ENCODE measurements around the gene HOXB1. TPM values are rescaled to one million over a fixed set of nuclear protein-coding genes. Genes with fewer than 3 reads are reported as not detected.

HOXB1 gene
- total and polyA plus RNA-seq, 2 of the 8 experiments (the other 6 are each of a cell fraction or from before 2014, with no cell fraction given), result not detected

DNA sequence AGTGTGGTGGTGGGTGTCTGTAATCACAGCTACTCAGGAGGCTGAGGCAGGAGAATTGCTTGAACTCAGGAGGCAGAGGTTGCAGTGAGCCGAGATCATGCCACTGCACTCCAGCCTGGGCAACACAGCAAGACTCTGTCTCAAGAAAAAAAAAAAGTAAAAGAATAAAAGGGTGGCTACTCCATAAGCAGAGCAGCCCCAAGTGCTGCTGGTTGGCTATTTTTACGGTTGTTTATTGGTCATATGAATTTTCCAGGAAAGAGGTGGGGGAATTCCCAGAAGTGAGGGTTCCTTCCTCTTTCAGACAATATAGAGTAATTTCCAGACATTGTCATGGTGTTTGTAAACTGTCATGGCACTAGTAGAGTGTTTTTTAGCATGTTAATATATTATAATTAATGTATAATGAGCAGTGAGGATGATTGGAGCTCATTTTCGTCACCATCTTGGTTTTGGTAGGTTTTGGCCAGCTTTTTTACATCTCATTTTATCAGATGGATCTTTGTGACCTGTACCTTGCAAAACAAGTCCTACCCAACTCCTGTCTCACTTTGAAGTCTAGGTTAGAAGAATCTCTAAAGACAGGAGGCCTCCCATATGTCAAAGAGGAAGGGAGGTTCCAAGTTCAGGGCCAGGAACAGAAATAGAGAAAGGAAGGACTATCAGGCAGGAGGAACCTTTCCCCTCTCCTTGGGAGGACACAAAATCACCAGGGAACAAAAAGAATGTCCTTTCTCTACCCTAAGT, 39.1 kb downstream of the HOXB1 start:
- H3K4me1 ChIP-seq (replicated peaks in 1 of 4; ENCODE audit: control insufficient read depth in 3 of 4, insufficient read depth in 4 of 4, low read length in 3 of 4), result peaks cover 3 to 7% (median 4%) of the 10 kb centered on the region in 4 experiments; a peak in 5 of 7 replicates
- FAIRE-seq, result no peak

More for the DNA sequence above, 39.1 kb downstream of the HOXB1 start:
- Histone ChIP-seq H2AFZ (ENCODE audit: low read length) (no peak overlapping the region), H4K5ac (ENCODE audit: insufficient read length, low read depth, low read length) (no peak overlapping the region), H3K79me2 (ENCODE audit: control insufficient read depth in 1 of 2, insufficient read depth in 2 of 2, low read length in 2 of 2) (no peaks in the 10 kb centered on the region), H3K18ac (ENCODE audit: extremely low read depth, low read length) (no peak overlapping the region), H4K8ac (ENCODE audit: extremely low read depth, insufficient read depth, low read length) (no peak overlapping the region), H3K9ac (replicated peaks in 1 of 4; ENCODE audit: extremely low read depth in 1 of 4, low read depth in 3 of 4, low read length in 3 of 4) (no peak overlapping the region; a peak in 1 of 7 replicates), H4K20me1 (replicated peaks in 1 of 2; ENCODE audit: control insufficient read depth in 1 of 2, insufficient read depth in 2 of 2, low read length in 2 of 2) (peaks cover 2 to 4% of the 10 kb centered on the region in 2 experiments), H3K14ac (ENCODE audit: insufficient read length) (no peak overlapping the region), H3K56ac (replicated peaks; ENCODE audit: insufficient read length, low read depth, low read length) (no peak overlapping the region), H2BK120ac (replicated peaks; ENCODE audit: low read depth, low read length) (no peak overlapping the region), H4K91ac (replicated peaks; ENCODE audit: insufficient read length, low read length) (no peak overlapping the region), H2BK15ac (ENCODE audit: low read length) (no peak overlapping the region), H3K36me3 (ENCODE audit: control insufficient read depth in 2 of 4, insufficient read depth in 4 of 4, low read length in 3 of 4) (no peaks in the 10 kb centered on the region), H2AK5ac (ENCODE audit: low read depth, low read length) (no peak overlapping the region), H2BK5ac (ENCODE audit: low read depth, low read length) (no peak overlapping the region), H3K4me2 (ENCODE audit: insufficient read depth in 1 of 2, low read depth in 2 of 2, low read length in 2 of 2) (peak overlapping the region in 1 of 2 experiments; percentile 35; a peak in 1 of 4 replicates), H3K23ac (ENCODE audit: insufficient read length) (no peak overlapping the region), H3K79me1 (ENCODE audit: low read depth, low read length) (no peaks in the 10 kb centered on the region), H3K27ac (ENCODE audit: low read depth, low read length) (no peak overlapping the region), H2BK12ac (ENCODE audit: low read depth, low read length) (no peak overlapping the region), H3K9me3 (ENCODE audit: insufficient read depth in 2 of 2, low read depth in 1 of 2, low read length in 1 of 2) (no peaks in the 10 kb centered on the region), H3K4ac (replicated peaks; ENCODE audit: insufficient read length, low read depth, low read length) (no peak overlapping the region), H2BK20ac (ENCODE audit: low read length) (no peak overlapping the region), H3K23me2 (ENCODE audit: low read depth, low read length) (peaks cover 3% of the 10 kb centered on the region; the same call in 1 of the 2 replicates), H3K27me3 (replicated peaks in 1 of 4; ENCODE audit: control insufficient read depth in 3 of 4, extremely low read depth in 1 of 4, insufficient read depth in 3 of 4, low read length in 3 of 4) (peaks cover 20 to 53% (median 35%) of the 10 kb centered on the region in 4 experiments), H3K4me3 (ENCODE audit: extremely low read depth in 1 of 4, insufficient read depth in 2 of 4, low read depth in 3 of 4, low read length in 4 of 4) (no peak overlapping the region)
- WGBS, 2 experiments (ENCODE audit: extremely low coverage in 1 of 2, insufficient coverage in 1 of 2, insufficient read length in 1 of 2, insufficient replicate concordance in 2 of 2, low coverage in 1 of 2, low lambda C conversion rate in 2 of 2, missing lambda C conversion rate in 1 of 2), result 96% methylated on average over 3 of the region's 3 CpGs; no CpG with 5 or more reads in 1 of the 2 experiments
- POLR2A ChIA-PET (ENCODE audit: partially characterized antibody), result interaction anchor here (0.7 kb wide), 1 partner anchor 9 kb away, joined by 3 read pairs; no protein-coding TSS in a partner anchor
- no peak for DNase-seq (ENCODE audit: low read depth in 1 of 2, low spot score in 2 of 2)
- CTCF ChIA-PET (ENCODE audit: partially characterized antibody), result interaction anchor here (0.6 to 3.7 kb wide), 17 partner anchors 9 to 153 kb away, joined by 3 to 34 read pairs (median 5); partner anchors contain the start of genes HOXB1 and HOXB5
- TF ChIP-seq MAFK (IDR thresholded peaks at IDR 0.05; ENCODE audit: low read depth, low read length) (no peak), ZNF274 (IDR thresholded peaks at IDR 0.05; ENCODE audit: borderline replicate concordance, extremely low read depth, low read length) (no peak), POLR2A (IDR thresholded peaks at IDR 0.05; ENCODE audit: control extremely low read depth in 1 of 2, low read depth in 2 of 2, low read length in 2 of 2) (no peak), KDM5A (IDR thresholded peaks at IDR 0.05; ENCODE audit: low read length) (no peak), MAX (IDR thresholded peaks at IDR 0.05) (no peak), BCL11A (IDR thresholded peaks at IDR 0.05; ENCODE audit: low read depth in 2 of 2, low read length in 2 of 2) (no peak), TCF12 (IDR thresholded peaks at IDR 0.05; ENCODE audit: low read depth, low read length) (no peak), EZH2 (IDR thresholded peaks at IDR 0.05; ENCODE audit: low read depth, low read length, severe bottlenecking) (no peak), SIN3A (conservative IDR thresholded peaks at IDR 0.05 in 1 of 2, IDR thresholded peaks at IDR 0.05 in 1 of 2; ENCODE audit: low read depth in 1 of 2, low read length in 2 of 2) (no peak)
